Measurements from ENCODE around the gene KRT38. TPM values are rescaled to one million over a fixed set of nuclear protein-coding genes. Genes with fewer than 3 reads are reported as not detected.

Gene KRT38
- total RNA-seq, 1 experiment from 2014 or later = not detected

DNA sequence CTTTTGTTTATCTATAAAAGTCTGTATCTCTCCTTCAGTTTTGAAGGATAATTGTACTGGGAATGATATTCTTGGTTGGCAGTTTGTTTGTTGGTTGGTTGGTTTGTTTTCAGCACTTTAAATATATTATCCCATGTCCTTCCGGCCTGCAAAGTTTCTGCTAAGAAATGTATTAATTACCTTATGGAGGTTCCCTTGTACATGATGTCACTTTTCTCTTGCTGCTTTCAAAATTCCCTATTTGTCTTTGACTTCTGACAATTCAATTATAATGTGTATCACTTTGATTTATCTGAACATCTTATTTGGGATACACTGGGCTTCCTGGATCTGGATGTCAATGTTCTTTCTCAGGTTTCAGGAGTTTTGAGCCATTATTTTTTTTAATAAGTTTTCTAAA, 54.6 kb downstream of the KRT38 start:
- H3K18ac ChIP-seq (ENCODE audit: insufficient read length, low read depth, low read length) = no peak overlapping the region
- H3K23ac ChIP-seq (ENCODE audit: insufficient read length, low read depth, low read length) = no peak overlapping the region
- H3K79me1 ChIP-seq (ENCODE audit: insufficient read depth, low read depth, low read length, poor library complexity, severe bottlenecking) = no peaks in the 10 kb centered on the region
- TF ChIP-seq, protein P1, sequence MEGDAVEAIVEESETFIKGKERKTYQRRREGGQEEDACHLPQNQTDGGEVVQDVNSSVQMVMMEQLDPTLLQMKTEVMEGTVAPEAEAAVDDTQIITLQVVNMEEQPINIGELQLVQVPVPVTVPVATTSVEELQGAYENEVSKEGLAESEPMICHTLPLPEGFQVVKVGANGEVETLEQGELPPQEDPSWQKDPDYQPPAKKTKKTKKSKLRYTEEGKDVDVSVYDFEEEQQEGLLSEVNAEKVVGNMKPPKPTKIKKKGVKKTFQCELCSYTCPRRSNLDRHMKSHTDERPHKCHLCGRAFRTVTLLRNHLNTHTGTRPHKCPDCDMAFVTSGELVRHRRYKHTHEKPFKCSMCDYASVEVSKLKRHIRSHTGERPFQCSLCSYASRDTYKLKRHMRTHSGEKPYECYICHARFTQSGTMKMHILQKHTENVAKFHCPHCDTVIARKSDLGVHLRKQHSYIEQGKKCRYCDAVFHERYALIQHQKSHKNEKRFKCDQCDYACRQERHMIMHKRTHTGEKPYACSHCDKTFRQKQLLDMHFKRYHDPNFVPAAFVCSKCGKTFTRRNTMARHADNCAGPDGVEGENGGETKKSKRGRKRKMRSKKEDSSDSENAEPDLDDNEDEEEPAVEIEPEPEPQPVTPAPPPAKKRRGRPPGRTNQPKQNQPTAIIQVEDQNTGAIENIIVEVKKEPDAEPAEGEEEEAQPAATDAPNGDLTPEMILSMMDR (conservative IDR thresholded peaks at IDR 0.05) = no peak
- H2BK5ac ChIP-seq (ENCODE audit: insufficient read length, low read length) = no peak overlapping the region
- H4K20me1 ChIP-seq (ENCODE audit: control insufficient read depth, insufficient read depth, insufficient read length) = no peaks in the 10 kb centered on the region
- H2BK20ac ChIP-seq (ENCODE audit: low read depth, low read length, poor library complexity, severe bottlenecking) = no peak overlapping the region
- H3K27ac ChIP-seq (ENCODE audit: insufficient read length, low read depth, low read length) = no peak overlapping the region
- H3K4me1 ChIP-seq (ENCODE audit: insufficient read depth, low read length) = no peaks in the 10 kb centered on the region
- H2BK15ac ChIP-seq (ENCODE audit: low read depth, low read length) = no peak overlapping the region
- no peaks in the 10 kb centered on the region for H3K9me3 ChIP-seq (ENCODE audit: control insufficient read depth, low read depth, low read length)
- H2BK120ac ChIP-seq (ENCODE audit: low read depth, low read length, poor library complexity, severe bottlenecking) = no peak overlapping the region
- no peak overlapping the region for H3K4me2 ChIP-seq (ENCODE audit: insufficient read depth, insufficient read length, low read length)
- H3K9ac ChIP-seq (ENCODE audit: extremely low read depth, insufficient read length, low read length) = no peak overlapping the region
- H3K56ac ChIP-seq (ENCODE audit: insufficient read length, low read depth, low read length) = no peak overlapping the region
- no peak for DNase-seq
- H3K4me1 Mint-ChIP-seq = peaks cover 0 to 5% of the 10 kb centered on the region in 2 experiments; a peak in 1 of 4 replicates
- no peak overlapping the region for H3K14ac ChIP-seq (ENCODE audit: insufficient read depth, low read length)
- no peak overlapping the region for H3K27ac Mint-ChIP-seq
- no peak overlapping the region for H2AK5ac ChIP-seq (ENCODE audit: insufficient read length, low read length)
- no peak overlapping the region for H4K5ac ChIP-seq (ENCODE audit: insufficient read length, low read depth, low read length)
- no peaks in the 10 kb centered on the region for H3K79me2 ChIP-seq (ENCODE audit: insufficient read depth, low read length)
- H3K36me3 Mint-ChIP-seq (ENCODE audit: insufficient read depth in 1 of 3, low read depth in 3 of 3) = 0 out of 7 replicates have a peak, but pooled peaks cover 0 to 2% (median 0%) of the 10 kb centered on the region in 3 experiments
- H3K23me2 ChIP-seq (ENCODE audit: insufficient read length, low read depth, low read length, poor library complexity, severe bottlenecking) = no peaks in the 10 kb centered on the region
- no peak overlapping the region for H2BK12ac ChIP-seq (ENCODE audit: insufficient read length, low read depth, low read length)
- H3K9me3 Mint-ChIP-seq = peaks cover 0 to 10% of the 10 kb centered on the region in 2 experiments; a peak in 3 of 5 replicates
- no peak overlapping the region for H4K91ac ChIP-seq (ENCODE audit: insufficient read length, low read depth, low read length)
- no peaks in the 10 kb centered on the region for H3K27me3 ChIP-seq (ENCODE audit: insufficient read depth, low read length)
- H3K27me3 Mint-ChIP-seq (ENCODE audit: low read depth) = peaks cover 5% of the 10 kb centered on the region; the same call in 1 of the 2 replicates
- no peak overlapping the region for H3K4ac ChIP-seq (ENCODE audit: low read depth, low read length)
- no peak overlapping the region for H2AFZ ChIP-seq (ENCODE audit: low read length)
- H3K4me3 Mint-ChIP-seq = no peak overlapping the region
- no peak overlapping the region for H4K8ac ChIP-seq (replicated peaks; ENCODE audit: insufficient read length, low read depth, low read length)
- no peak overlapping the region for H3T11ph ChIP-seq (ENCODE audit: low read length)
- no CpG with 5 or more reads among the region's 1 CpG for WGBS (ENCODE audit: extremely low coverage, insufficient read length, low lambda C conversion rate)

Other genes starting within 250 kb of the KRT38 start
- not detected in 2 replicates for gene KRTAP9-2, start 214.3 kb downstream of the KRT38 start, total RNA-seq (2021)
- gene KRTAP9-3, start 208.5 kb downstream of the KRT38 start, total RNA-seq (2021) = not detected in 2 replicates
- not detected in 2 replicates for gene KRTAP9-8, start 203.0 kb downstream of the KRT38 start, total RNA-seq (2021)
- gene KRTAP9-4, start 191.3 kb downstream of the KRT38 start, total RNA-seq (2021) = not detected in 2 replicates
- gene KRTAP9-9, start 185.6 kb downstream of the KRT38 start, total RNA-seq (2021) = not detected in 2 replicates
- not detected in 2 replicates for gene KRTAP9-6, start 175.6 kb downstream of the KRT38 start, total RNA-seq (2021)
- not detected in 2 replicates for gene KRTAP9-7, start 165.3 kb downstream of the KRT38 start, total RNA-seq (2021)
- gene KRTAP29-1, start 138.1 kb downstream of the KRT38 start, total RNA-seq (2021) = not detected in 2 replicates
- not detected in 2 replicates for gene KRTAP16-1, start 131.7 kb downstream of the KRT38 start, total RNA-seq (2021)
- gene KRTAP17-1, start 125.3 kb downstream of the KRT38 start, total RNA-seq (2021) = not detected in 2 replicates
- not detected in 2 replicates for gene KRT33A, start 90.2 kb downstream of the KRT38 start, total RNA-seq (2021)
- gene KRT33B, start 71.2 kb downstream of the KRT38 start, total RNA-seq (2021) = not detected in 2 replicates
- not detected in 2 replicates for gene KRT34, start 58.7 kb downstream of the KRT38 start, total RNA-seq (2021)
- not detected in 2 replicates for gene KRT31, start 43.4 kb downstream of the KRT38 start, total RNA-seq (2021)
- not detected in 2 replicates for gene KRT37, start 16.4 kb downstream of the KRT38 start, total RNA-seq (2021)
- gene KRT32, start 26.4 kb upstream of the KRT38 start, total RNA-seq (2021) = not detected in 2 replicates
- gene KRT35, start 40.2 kb upstream of the KRT38 start, total RNA-seq (2021) = not detected in 2 replicates
- gene KRT36, start 48.9 kb upstream of the KRT38 start, total RNA-seq (2021) = not detected in 2 replicates
- not detected in 2 replicates for gene KRT13, start 64.6 kb upstream of the KRT38 start, total RNA-seq (2021)
- gene KRT15, start 77.9 kb upstream of the KRT38 start, total RNA-seq (2021) = 0.35 and 0.87 TPM in 2 replicates
- 134 and 143 TPM in 2 replicates for gene KRT19, start 87.3 kb upstream of the KRT38 start, total RNA-seq (2021)
- gene KRT9, start 131.1 kb upstream of the KRT38 start, total RNA-seq (2021) = not detected in 2 replicates
- not detected in 2 replicates for gene KRT14, start 145.9 kb upstream of the KRT38 start, total RNA-seq (2021)
- gene KRT16, start 171.8 kb upstream of the KRT38 start, total RNA-seq (2021) = not detected in 2 replicates
- gene KRT17, start 183.6 kb upstream of the KRT38 start, total RNA-seq (2021) = 1.1 and 1.5 TPM in 2 replicates
- gene EIF1, start 247.9 kb upstream of the KRT38 start, total RNA-seq (2021) = 651 and 652 TPM in 2 replicates

Data from H9 (cell line).